ENCODE data around the gene GARRE1.

- TF ChIP-seq CTCF (conservative IDR thresholded peaks at IDR 0.05) (no peak), EZH2 (IDR thresholded peaks at IDR 0.05; ENCODE audit: low read depth) (no peak)
Measured at GRCh38 chr19:34274284-34274826, 20.0 kb downstream of the GARRE1 start.
